Measurements from ENCODE around the gene SLC36A3.

DNA sequence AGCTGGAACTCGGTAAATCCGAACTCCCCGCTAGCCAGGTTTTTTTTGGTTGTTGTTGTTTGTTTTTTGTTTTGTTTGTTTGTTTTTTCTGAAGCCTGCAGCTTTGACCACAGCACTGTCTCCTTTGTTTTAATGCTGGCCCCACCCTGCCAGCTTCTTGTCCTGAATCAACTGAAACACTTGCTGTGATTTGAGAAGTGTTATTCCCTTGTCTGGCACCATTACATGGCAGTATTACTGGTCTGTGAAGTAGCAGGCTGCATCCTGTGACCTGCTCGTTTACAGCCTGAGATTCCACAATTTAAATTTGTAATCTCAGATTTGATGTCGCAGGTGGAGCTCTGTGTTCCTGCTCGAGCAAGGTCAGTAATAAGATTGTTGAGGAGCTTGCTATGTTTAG lies 45.2 kb upstream of the SLC36A3 start:
- TF ChIP-seq, protein P1, sequence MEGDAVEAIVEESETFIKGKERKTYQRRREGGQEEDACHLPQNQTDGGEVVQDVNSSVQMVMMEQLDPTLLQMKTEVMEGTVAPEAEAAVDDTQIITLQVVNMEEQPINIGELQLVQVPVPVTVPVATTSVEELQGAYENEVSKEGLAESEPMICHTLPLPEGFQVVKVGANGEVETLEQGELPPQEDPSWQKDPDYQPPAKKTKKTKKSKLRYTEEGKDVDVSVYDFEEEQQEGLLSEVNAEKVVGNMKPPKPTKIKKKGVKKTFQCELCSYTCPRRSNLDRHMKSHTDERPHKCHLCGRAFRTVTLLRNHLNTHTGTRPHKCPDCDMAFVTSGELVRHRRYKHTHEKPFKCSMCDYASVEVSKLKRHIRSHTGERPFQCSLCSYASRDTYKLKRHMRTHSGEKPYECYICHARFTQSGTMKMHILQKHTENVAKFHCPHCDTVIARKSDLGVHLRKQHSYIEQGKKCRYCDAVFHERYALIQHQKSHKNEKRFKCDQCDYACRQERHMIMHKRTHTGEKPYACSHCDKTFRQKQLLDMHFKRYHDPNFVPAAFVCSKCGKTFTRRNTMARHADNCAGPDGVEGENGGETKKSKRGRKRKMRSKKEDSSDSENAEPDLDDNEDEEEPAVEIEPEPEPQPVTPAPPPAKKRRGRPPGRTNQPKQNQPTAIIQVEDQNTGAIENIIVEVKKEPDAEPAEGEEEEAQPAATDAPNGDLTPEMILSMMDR (IDR thresholded peaks at IDR 0.05): no peak
- TF ChIP-seq POLR2AphosphoS5 (IDR thresholded peaks at IDR 0.05) (no peak), POLR2A (IDR thresholded peaks at IDR 0.05; ENCODE audit: low read depth) (no peak), EP300 (IDR thresholded peaks at IDR 0.05) (no peak)
